ENCODE data around the gene KIF6.

DNA sequence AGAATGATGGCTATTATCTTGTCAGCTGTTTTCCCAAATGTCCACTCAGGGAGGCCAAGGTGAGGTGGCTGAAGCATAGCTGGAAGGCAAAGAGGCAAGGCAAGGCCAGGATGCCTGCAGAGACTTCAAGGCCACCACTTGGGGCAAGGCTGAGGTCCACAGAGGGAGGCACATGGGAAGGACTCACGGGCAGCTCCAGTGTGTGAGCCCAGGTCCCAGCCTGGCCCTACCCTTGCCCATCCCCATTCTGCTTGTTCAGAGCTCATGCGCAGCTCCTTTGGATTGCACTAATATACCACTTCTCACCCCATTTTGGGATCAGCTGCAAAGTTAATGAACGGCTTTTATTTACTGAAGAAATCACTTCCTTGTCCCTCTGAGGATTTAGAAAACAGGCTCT is 291.6 kb downstream of the KIF6 start:
- TF ChIP-seq, protein P1, sequence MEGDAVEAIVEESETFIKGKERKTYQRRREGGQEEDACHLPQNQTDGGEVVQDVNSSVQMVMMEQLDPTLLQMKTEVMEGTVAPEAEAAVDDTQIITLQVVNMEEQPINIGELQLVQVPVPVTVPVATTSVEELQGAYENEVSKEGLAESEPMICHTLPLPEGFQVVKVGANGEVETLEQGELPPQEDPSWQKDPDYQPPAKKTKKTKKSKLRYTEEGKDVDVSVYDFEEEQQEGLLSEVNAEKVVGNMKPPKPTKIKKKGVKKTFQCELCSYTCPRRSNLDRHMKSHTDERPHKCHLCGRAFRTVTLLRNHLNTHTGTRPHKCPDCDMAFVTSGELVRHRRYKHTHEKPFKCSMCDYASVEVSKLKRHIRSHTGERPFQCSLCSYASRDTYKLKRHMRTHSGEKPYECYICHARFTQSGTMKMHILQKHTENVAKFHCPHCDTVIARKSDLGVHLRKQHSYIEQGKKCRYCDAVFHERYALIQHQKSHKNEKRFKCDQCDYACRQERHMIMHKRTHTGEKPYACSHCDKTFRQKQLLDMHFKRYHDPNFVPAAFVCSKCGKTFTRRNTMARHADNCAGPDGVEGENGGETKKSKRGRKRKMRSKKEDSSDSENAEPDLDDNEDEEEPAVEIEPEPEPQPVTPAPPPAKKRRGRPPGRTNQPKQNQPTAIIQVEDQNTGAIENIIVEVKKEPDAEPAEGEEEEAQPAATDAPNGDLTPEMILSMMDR (IDR thresholded peaks at IDR 0.05): no peak
- TF ChIP-seq EZH2 (IDR thresholded peaks at IDR 0.05; ENCODE audit: borderline replicate concordance, insufficient read depth, low read depth, low read length, poor library complexity, severe bottlenecking): no peak

Data from B cell (primary cell).